Measurements from ENCODE around the gene ADAMTS16.

Gene ADAMTS16

DNA sequence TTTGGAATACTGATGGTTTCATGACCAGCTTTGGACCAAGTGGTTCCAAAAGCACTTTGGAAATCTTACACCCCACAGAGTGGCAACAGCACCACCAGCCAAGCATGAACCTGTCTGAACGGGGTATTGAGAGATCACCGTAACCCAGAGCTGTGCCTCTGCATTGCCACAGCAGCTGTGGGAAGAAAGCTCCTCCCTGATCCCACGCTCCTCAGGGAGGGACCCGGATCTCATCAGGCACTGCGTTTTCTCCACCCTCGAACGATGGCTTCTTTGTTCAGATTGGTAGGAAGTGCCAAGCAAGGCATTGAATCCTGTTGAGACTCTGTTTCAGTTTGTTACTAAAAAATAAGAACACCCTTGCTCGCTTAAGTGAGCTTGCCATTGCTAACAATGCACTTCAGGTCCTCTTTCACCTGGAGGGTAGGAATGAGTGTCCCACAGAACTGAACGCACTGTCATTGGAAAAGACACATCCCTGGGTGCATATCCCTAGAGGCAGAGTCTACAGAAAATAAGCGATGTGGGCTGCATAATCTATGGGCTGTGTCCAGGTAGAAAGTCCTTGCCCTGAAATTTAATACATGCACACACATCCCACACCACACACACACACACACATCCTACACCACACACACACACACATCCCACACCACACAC is 164.4 kb downstream of the ADAMTS16 start:
- in situ Hi-C loops (cut with HindIII; ENCODE audit: low sequenced_read_pairs): no loop called here

DNA sequence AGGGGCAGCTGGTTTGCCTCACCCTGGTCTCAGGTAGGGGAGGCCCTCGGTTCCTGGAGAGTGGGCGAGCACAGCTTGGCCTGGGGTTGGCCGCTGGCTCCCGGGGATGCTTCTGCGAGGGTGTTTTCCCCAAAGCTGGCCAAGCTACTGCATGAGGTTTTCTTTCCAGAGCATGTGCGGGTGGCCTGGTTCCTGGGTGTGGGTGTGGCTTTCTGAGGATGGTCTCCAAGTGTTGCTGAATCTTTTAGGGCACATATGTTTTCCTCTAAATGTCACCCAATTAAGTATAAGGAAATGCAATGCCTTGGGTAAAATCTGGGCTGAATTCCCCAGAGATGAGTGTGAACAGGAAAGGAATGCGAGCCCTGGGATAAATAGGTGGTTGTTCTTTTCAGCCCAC is 166.6 kb downstream of the ADAMTS16 start:
- in situ Hi-C loops (cut with HindIII; ENCODE audit: low sequenced_read_pairs): no loop called here

DNA sequence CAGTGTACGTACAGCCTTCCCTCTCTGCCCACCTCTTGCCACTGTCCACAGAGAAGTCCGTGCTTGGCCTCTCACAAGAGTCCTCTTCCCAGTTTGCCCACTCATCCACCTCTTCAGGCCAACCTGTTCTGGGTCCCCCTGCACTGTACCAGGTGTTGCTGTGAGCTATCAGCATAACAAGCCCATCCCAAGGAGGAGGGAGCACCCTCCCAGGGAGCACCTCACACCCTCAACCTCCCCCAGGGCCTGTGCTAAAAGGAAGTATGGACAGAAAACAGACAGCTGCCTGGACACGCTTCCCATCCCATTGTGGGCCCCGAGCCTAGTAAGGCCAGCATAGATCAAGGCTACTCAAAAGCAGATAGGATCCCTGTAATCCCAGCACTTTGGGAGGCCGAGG is 168.2 kb downstream of the ADAMTS16 start:
- in situ Hi-C loops (cut with HindIII; ENCODE audit: low sequenced_read_pairs): no loop called here

DNA sequence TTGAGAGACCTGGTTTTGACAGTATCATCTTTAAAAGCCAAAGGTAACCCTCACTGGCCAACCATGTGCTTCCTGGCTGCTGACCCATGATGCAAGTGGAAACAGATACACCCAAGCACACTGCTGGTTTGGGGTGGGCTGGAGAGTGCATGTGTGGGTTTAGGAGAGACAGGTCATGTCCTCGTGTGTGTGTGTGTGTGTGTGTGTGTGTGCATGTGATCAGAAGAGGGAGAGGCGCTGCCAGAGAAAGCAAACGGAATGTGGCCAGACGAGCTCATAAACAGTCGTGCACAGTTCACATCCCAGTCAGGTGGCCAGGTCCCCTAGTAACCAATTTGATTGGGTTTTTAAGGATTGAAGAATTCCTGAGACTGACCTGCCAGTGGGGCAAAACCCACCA is 169.5 kb downstream of the ADAMTS16 start:
- in situ Hi-C loops (cut with HindIII; ENCODE audit: low sequenced_read_pairs): no loop called here

DNA sequence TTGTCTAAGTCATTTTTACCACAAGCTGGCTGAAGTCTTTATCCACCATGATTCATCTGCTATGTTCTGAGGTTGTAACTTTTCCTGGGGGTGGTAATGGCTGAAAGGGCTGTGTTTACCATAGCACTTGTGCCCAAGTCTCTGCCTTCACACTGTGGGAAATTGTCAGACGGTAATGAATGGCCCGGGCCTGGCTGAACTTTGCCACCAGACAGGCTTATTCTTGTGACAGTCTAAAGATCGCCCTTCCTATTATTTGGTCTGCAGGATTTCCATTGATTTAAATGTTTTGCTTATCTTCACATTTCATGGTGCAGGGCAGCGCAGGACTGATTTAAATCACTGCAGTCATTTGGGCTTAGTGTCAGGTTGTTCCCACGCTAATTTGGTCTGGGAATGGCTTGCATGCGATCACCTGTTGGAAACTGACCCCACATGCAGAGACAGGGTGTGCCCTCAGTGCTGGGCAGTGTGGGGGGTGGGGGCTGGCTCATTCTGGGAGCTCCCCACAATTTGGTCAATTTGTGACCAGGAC is 173.0 kb downstream of the ADAMTS16 start:
- in situ Hi-C loops (cut with HindIII; ENCODE audit: low sequenced_read_pairs): no loop called here

DNA sequence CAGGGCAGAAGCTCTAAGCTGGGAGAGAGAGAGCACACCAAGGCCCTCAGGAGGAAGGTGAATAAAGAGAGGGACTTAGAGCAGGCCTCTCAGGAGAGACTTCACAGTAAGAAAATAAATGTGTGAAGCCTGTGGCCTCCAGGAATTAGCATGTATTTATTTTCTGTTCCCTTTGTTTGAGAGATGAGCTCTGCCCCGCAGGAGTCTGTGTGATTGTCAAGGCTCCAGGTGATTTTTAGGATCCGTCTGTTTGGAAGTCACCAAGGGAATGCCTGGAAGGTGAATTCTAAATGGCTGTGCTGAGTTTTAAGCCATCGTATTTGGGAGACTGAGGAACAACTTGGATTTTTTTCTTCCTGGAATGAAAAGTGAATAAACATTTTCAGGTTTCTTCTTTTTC is 174.0 kb downstream of the ADAMTS16 start:
- in situ Hi-C loops (cut with HindIII; ENCODE audit: low sequenced_read_pairs): no loop called here

DNA sequence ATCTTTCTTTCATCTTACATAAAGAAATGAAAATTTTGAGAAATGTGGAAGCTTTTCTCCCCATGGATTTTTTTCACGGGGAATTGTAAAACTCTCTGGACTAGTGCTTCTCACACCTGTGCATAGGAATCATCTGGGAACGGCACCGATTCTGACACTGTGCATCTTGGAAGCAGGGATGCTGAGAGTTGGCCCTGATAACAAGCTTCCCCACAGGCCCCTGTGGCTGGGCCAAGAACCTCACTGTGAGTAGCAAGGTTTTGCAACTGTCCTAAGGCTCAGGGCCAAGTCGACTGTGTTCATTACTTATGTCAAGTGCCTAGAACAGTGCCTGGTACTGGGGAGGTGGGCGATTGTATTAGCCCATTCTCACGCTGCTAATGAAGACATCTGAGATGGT is 174.5 kb downstream of the ADAMTS16 start:
- in situ Hi-C loops (cut with HindIII; ENCODE audit: low sequenced_read_pairs): no loop called here

DNA sequence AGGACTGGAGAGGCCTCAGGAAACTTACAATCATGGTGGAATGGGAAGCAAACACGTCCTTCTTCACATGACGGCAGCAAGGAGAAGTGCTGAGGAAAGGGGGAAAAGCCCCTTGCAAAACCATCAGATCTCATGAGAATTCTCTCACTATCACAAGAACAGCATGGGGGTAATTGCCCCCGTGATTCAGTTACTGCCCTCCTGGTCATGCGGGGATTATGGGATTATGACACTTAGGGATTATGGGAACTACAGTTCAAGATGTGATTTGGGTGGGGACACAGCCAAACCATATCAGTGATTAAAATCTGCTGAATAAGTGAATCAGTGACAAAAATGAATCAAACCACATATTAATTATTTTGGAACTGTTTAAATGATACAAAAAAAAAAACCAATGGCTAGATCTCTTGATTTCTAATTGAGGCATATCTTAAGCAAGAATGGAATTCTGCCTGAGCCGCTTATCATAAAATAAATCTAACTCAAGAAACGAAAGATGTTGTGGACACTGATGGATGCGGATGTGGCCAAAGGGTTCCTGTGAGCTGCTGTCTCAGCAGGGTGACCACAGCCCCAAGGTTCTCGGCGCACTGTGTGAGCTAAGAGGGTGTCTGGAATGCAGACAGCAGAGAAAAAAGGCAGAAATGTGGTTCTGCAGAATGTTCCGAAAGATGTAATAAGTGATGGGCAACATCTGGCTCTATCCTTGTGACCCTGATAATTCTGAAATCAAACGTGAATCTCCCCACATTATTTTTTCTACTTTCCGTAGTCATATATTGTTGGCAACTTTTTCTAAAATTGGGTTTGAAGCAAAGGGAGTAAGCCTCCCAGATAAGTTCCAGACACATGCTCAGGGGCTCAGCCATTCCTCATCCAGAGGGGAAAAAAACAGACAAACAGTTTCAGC is 175.2 kb downstream of the ADAMTS16 start:
- in situ Hi-C loops (cut with HindIII; ENCODE audit: low sequenced_read_pairs): no loop called here

DNA sequence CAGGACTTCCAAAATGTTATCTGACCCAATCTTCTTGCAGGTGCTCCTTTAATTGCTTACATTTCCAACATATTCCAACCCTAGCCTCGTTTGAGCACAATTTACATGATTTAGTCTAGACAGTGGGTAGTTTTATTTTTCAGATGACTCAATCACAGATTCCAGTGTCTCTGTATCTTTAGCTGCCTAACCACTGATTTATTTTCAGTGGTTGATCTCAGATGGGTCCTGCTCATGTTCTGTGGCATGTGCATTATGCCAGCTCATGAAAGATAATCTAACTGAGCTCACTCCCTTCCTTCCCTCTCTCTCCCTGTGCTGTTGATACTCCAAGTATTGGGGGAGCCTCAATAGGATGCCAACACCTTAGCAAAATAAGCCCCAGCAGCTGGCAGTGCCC is 176.2 kb downstream of the ADAMTS16 start:
- in situ Hi-C loops (cut with HindIII; ENCODE audit: low sequenced_read_pairs): no loop called here

DNA sequence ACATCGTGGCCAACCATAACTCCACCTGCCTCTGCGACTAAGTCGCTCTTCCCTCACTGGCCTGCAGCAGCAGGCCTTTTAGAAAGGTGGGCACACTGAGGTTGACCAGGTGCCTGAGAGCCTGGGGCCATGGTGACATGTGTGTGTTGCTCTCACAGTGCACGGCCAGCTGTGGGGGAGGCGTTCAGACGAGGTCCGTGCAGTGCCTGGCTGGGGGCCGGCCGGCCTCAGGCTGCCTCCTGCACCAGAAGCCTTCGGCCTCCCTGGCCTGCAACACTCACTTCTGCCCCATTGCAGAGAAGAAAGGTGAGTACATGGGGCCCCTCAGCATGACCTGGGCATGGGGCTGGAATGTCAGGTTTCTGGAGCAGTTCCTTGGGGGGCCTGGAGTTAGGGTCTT is 177.8 kb downstream of the ADAMTS16 start:
- in situ Hi-C loops (cut with HindIII; ENCODE audit: low sequenced_read_pairs): no loop called here

DNA sequence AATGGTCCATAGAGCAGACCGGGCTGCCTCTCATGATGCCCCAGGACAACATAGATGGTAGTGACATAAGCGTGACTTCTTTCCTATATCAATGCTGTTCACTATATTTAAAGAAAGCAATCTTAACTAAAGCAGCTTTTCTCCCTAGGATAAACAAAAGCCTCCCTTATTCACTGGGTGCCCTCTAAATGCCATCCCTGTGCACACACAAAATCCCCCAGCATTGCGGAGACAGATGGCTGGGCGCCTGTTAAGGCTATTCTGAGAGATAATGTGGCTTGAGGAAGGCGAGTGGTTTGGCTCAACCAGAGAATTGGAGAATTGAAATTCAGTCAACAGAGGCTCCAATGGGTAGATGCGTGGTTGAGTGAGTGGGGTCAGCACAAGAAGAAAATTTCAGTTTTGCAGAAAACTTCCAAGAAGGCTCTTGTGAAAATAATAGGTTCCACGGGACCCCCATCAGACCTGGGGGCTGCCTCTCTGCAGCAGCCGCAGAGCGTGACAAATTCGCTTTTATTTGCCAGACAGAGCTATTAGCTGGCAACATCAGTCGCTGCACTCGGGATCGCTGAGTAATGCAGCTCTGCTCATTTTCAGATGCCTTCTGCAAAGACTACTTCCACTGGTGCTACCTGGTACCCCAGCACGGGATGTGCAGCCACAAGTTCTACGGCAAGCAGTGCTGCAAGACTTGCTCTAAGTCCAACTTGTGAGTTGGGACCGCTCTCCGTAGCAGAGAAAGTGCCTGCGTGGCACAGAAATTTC is 178.5 kb downstream of the ADAMTS16 start:
- in situ Hi-C loops (cut with HindIII; ENCODE audit: low sequenced_read_pairs): no loop called here

DNA sequence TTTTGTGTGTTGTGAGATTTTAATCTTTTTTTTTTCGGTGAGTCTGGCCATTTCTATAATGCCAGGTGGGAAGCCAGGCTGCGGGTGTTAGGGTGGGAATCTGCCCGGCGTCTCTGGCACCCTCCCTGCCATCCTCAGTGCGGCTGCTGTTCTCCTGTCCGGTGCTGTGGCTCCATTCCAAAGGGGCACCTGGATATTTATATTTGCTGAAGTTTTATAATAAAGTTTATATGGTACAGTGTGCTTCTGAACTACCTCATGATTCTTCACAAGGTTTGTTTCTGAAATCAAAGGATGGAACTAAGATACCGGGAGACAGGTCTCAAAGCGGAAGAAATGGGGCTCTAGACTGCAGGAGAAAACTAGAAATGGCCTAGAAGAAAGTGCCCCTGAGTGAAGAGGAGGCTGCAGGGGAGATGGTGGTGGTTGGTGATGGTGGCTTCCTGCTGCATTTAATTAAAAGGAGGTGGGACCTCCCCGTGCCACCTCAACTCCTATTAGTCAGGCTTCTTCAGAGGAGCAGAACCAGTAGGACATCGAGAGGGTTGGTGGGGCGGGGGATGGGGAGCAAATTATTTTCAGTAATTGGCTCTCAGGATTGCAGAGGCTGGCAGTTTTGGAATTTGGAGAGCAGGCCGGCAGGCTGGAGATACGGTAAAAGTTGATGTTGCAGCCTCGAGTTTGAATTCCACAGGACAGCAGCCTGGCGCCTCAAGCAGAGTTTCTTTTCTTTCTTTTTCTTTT is 180.1 kb downstream of the ADAMTS16 start:
- in situ Hi-C loops (cut with HindIII; ENCODE audit: low sequenced_read_pairs): no loop called here

DNA sequence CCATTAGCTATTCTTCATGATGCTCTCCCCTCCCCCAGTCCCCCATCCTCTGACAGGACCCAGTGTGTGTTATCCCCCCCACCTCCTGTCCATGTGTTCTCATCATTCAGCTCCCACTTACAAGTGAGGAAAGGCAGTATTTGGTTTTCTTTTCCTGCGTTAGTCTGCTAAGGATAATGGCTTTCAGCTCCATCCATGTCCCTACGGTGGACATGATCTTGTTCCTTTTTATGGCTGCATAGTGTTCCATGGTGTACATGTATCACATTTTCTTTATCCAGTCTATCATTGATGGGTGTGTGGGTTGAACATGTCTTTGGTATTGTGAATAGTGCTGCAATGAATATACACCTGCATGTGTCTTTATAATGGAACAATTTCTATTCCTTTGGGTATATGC is 181.0 kb downstream of the ADAMTS16 start:
- in situ Hi-C loops (cut with HindIII; ENCODE audit: low sequenced_read_pairs): no loop called here

DNA sequence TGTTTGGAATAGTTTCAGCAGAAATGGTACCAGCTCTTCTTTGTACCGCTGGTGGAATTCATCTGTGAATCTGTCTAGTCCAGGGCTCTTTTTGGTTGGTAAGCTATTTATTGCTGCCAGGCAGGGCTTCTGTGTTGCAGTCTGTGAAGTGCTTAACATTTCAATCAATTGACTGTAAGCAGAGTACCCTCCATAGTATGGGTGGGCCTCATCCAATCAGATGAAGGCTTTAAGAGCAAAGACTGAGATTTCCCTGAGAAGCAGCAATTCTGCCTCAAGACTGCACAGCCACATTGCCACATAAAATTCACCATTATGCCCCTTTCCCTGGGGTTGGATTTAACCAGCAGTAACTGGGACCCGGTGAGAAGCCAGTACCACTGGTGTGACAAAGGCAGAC is 183.4 kb downstream of the ADAMTS16 start:
- in situ Hi-C loops (cut with HindIII; ENCODE audit: low sequenced_read_pairs): no loop called here

DNA sequence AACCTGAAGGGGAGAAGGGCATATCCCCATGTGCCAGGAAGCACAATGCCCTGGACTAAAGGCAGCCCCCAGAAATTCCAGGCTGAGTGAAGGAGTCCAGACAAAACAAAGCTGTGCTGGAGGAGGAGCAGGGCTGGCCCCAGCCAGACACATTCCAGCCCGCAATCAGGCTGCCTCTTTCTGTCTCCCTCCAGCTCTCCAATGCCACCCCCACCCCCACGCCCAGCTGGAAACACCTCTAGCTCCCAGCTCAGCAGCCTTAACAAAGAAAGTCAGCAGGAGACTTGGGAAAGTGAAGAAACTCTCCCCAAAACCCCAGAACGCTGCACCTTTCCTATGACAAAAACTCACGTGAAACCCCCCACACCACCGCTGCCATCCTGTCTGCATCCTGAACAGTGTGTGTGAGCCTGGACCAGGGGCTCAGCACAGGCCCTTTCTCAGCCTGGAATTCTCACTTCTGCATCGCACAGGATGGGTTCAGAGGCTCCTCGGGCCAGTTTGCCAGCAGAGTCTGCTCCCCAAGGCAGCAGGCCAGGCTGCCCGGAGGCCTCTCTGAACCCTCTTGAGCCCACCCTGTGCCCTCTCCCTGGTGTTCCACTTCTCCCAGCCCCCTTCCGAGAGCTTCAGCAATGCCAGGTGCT is 186.1 kb downstream of the ADAMTS16 start:
- in situ Hi-C loops (cut with HindIII; ENCODE audit: low sequenced_read_pairs): no loop called here

DNA sequence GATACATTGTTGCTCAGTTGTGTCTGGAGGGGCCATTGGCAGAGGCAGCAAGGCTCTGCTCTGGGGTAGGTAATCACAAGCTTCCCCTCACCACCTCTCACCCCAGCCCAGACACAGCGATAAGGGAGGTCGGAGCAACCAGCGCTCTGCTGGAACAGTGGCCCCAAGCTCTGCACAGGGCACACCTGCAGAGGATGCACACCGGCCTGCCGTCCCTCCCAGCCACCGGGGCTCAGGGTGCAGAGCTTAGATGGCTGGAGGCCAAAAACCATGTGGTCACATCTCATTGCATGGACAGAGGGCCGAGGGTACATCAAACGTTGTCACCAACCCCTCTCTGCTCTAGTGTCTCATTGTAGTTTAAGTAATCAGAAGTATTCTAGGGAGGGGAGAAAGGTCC is 187.0 kb downstream of the ADAMTS16 start:
- in situ Hi-C loops (cut with HindIII; ENCODE audit: low sequenced_read_pairs): no loop called here

DNA sequence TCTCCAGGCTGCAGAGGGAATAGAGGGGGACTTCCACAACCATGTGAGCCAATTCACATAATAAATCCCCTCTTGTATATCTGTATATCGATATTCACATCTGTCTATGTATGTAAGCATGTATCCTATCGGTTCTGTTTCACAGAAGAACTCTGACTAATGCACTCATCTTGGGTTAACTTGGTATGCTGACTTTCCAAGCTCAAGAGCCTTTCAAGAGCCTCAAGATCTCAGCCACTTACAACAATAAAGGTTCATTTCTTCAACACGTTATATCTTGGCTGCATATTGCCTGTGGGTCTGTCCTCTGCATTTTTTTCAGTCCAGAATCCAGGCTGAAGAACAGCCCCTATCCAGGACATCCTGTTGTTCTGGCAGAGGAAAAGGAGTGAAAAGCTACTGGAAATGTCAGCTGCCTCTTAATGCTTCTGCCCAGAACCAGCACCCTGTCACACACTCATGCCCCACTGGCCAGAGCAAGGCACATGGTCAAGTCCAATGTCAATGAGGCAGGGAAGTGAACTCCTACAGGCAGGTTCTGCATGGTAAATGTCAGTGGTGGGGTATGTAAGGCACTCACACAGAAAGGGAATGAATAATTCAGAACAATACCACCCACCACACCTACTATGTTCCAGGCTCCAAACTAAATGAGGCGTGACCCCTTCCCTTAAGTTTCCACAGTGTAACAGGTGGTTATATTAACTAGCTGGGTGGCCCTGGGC is 190.8 kb downstream of the ADAMTS16 start:
- in situ Hi-C loops (cut with HindIII; ENCODE audit: low sequenced_read_pairs): no loop called here

DNA sequence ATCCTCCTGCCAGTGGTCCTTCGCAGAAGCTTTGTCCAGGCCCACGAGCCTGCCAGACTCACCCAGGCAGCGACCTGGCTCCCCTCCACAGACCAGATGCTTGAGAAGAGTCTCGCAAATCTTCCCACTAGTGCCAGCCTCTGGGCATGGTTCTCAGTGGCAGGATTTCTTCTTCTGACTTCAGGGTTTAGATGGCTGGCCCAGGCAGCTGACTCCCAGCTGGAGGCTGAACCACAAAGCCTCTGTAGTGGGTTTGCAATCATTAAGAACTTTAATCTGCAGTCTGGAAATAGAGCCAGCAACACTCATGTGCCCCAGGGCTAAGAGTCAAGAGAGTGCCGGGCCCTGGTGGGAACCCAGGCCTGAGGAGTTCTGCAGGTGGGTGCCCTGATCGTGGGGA is 191.7 kb downstream of the ADAMTS16 start:
- in situ Hi-C loops (cut with HindIII; ENCODE audit: low sequenced_read_pairs): no loop called here

DNA sequence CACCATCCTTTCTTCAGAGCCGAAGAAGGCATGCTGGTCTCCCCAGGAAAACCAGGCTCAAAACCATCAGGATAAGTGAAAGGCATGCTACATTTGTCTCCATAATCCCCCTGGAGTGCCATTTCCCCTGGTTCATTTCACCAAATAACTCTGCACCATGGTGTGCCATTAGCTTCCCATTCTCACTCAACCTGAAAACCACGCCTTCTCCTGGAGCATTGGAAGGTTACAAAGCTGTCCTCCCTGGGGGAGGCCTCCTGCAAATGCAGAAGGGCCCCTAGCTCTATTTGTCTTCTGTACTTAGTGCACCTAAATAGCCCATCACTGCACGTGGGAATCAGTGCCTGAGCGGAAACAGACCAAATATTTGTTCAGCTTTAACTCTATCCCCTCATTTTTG is 192.2 kb downstream of the ADAMTS16 start:
- in situ Hi-C loops (cut with HindIII; ENCODE audit: low sequenced_read_pairs): no loop called here

DNA sequence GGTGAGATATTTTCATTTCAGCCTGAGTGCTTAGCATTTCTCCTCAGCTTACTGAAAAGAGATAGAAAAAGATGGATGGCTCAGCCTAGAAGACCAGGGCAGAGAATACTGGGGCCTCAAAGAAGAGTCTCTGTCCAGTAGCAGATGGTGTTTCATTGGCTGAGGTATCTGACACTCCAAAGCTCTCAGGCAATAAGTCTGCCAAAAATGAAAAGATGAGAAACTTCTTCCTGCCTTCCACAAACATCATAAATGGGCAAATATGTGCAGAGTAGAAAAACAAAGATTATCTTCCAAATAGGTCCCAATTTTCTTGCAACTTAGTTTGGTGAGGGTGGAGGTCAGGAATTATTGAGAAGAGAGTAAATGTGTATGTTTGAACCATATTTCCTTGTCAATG is 195.0 kb downstream of the ADAMTS16 start:
- in situ Hi-C loops (cut with HindIII; ENCODE audit: low sequenced_read_pairs): no loop called here

Data from DLD1 (cell line).